ENCODE data around the gene ATP5PO. TPM values are rescaled to one million over a fixed set of nuclear protein-coding genes. Genes with fewer than 3 reads are reported as not detected.
A peak's percentile ranks its signal among the peaks of the same experiment; 100 is the strongest.

The ATP5PO gene
- total and polyA plus RNA-seq, 3 experiments from 2014 or later, result 183 to 316 (median 194) TPM

- no peak overlapping the region for H3K4me3 Mint-ChIP-seq
- H3K27ac Mint-ChIP-seq, result no peak overlapping the region
- H3K27me3 Mint-ChIP-seq, result peaks cover 2 to 16% of the 10 kb centered on the region in 2 donors
- DNase-seq, result no peak
- Histone ChIP-seq H3K4me3 (ENCODE audit: low read length) (no peak overlapping the region), H3K4me1 (ENCODE audit: insufficient read depth, low read length) (no peaks in the 10 kb centered on the region), H3K36me3 (ENCODE audit: insufficient read depth, low read length) (no peaks in the 10 kb centered on the region), H3K9me3 (ENCODE audit: low read length) (no peaks in the 10 kb centered on the region), H3K27ac (ENCODE audit: low read depth, low read length) (no peak overlapping the region), H3K27me3 (ENCODE audit: insufficient read depth, low read length, poor library complexity, severe bottlenecking) (no peaks in the 10 kb centered on the region)
- CTCF ChIA-PET, result no interaction called here
- no peaks in the 10 kb centered on the region for H3K9me3 Mint-ChIP-seq
- no peaks in the 10 kb centered on the region for H3K36me3 Mint-ChIP-seq
- POLR2A ChIA-PET, result no interaction called here
- H3K4me1 Mint-ChIP-seq, result no peaks in the 10 kb centered on the region
Observed at GRCh38 chr21:33885172-33885514, 30.5 kb downstream of the ATP5PO start.

GRCh38 chr21:33884376-33885171 is 31.0 kb downstream of the ATP5PO start:
- no peak overlapping the region for H3K27ac Mint-ChIP-seq
- H3K36me3 Mint-ChIP-seq, result no peaks in the 10 kb centered on the region
- no peaks in the 10 kb centered on the region for H3K4me1 Mint-ChIP-seq
- POLR2A ChIA-PET, result no interaction called here
- no peak for DNase-seq
- no peaks in the 10 kb centered on the region for H3K27me3 ChIP-seq (ENCODE audit: insufficient read depth, low read length, poor library complexity, severe bottlenecking)
- no peaks in the 10 kb centered on the region for H3K9me3 ChIP-seq (ENCODE audit: low read length)
- H3K4me1 ChIP-seq (ENCODE audit: insufficient read depth, low read length), result no peaks in the 10 kb centered on the region
- CTCF ChIA-PET, result no interaction called here
- no peaks in the 10 kb centered on the region for H3K36me3 ChIP-seq (ENCODE audit: insufficient read depth, low read length)
- H3K27ac ChIP-seq (ENCODE audit: low read depth, low read length), result no peak overlapping the region
- H3K4me3 Mint-ChIP-seq, result no peak overlapping the region
- no peaks in the 10 kb centered on the region for H3K9me3 Mint-ChIP-seq
- H3K27me3 Mint-ChIP-seq, result peaks cover 2 to 19% of the 10 kb centered on the region in 2 donors
- H3K4me3 ChIP-seq (ENCODE audit: low read length), result no peak overlapping the region

- DNase-seq, result no peak
- Mint-ChIP-seq H3K4me1 (no peaks in the 10 kb centered on the region), H3K4me3 (no peak overlapping the region), H3K36me3 (no peaks in the 10 kb centered on the region), H3K9me3 (no peaks in the 10 kb centered on the region), H3K27ac (peak overlapping the region in 1 of 8 donors; percentile 54), H3K27me3 (peaks cover 2 to 19% of the 10 kb centered on the region in 2 donors)
- no peaks in the 10 kb centered on the region for H3K4me1 ChIP-seq (ENCODE audit: insufficient read depth, low read length)
- H3K4me3 ChIP-seq (ENCODE audit: low read length), result no peak overlapping the region
- H3K36me3 ChIP-seq (ENCODE audit: insufficient read depth, low read length), result no peaks in the 10 kb centered on the region
- ChIA-PET POLR2A (no interaction called here), CTCF (no interaction called here)
- H3K27ac ChIP-seq (ENCODE audit: low read depth, low read length), result no peak overlapping the region
- no peaks in the 10 kb centered on the region for H3K27me3 ChIP-seq (ENCODE audit: insufficient read depth, low read length, poor library complexity, severe bottlenecking)
- no peaks in the 10 kb centered on the region for H3K9me3 ChIP-seq (ENCODE audit: low read length)
Observed at GRCh38 chr21:33883118-33883517, 32.5 kb downstream of the ATP5PO start.

- Mint-ChIP-seq H3K9me3 (no peaks in the 10 kb centered on the region), H3K4me3 (no peak overlapping the region), H3K36me3 (no peaks in the 10 kb centered on the region), H3K27me3 (peaks cover 2 to 19% of the 10 kb centered on the region in 2 donors), H3K4me1 (no peaks in the 10 kb centered on the region), H3K27ac (no peak overlapping the region)
- no peaks in the 10 kb centered on the region for H3K4me1 ChIP-seq (ENCODE audit: insufficient read depth, low read length)
- no peaks in the 10 kb centered on the region for H3K27me3 ChIP-seq (ENCODE audit: insufficient read depth, low read length, poor library complexity, severe bottlenecking)
- H3K27ac ChIP-seq (ENCODE audit: low read depth, low read length), result no peak overlapping the region
- ChIA-PET CTCF (no interaction called here), POLR2A (no interaction called here)
- H3K4me3 ChIP-seq (ENCODE audit: low read length), result no peak overlapping the region
- H3K9me3 ChIP-seq (ENCODE audit: low read length), result no peaks in the 10 kb centered on the region
- DNase-seq, result no peak
- H3K36me3 ChIP-seq (ENCODE audit: insufficient read depth, low read length), result no peaks in the 10 kb centered on the region
Observed at GRCh38 chr21:33881689-33882440, 33.7 kb downstream of the ATP5PO start.

GRCh38 chr21:33880626-33881025 is 35.0 kb downstream of the ATP5PO start:
- Mint-ChIP-seq H3K36me3 (no peaks in the 10 kb centered on the region), H3K4me1 (no peaks in the 10 kb centered on the region)

GRCh38 chr21:33878824-33879223 is 36.8 kb downstream of the ATP5PO start:
- Mint-ChIP-seq H3K27ac (no peak overlapping the region), H3K36me3 (no peaks in the 10 kb centered on the region), H3K4me3 (no peak overlapping the region), H3K9me3 (no peaks in the 10 kb centered on the region), H3K27me3 (peaks cover 2 to 6% of the 10 kb centered on the region in 2 donors), H3K4me1 (no peaks in the 10 kb centered on the region)
- ChIA-PET CTCF (no interaction called here), POLR2A (no interaction called here)
- DNase-seq, result no peak
- no peak overlapping the region for H3K27ac ChIP-seq (ENCODE audit: low read depth, low read length)
- H3K4me3 ChIP-seq (ENCODE audit: low read length), result no peak overlapping the region
- H3K9me3 ChIP-seq (ENCODE audit: low read length), result no peaks in the 10 kb centered on the region
- no peaks in the 10 kb centered on the region for H3K27me3 ChIP-seq (ENCODE audit: insufficient read depth, low read length, poor library complexity, severe bottlenecking)
- no peaks in the 10 kb centered on the region for H3K36me3 ChIP-seq (ENCODE audit: insufficient read depth, low read length)
- H3K4me1 ChIP-seq (ENCODE audit: insufficient read depth, low read length), result no peaks in the 10 kb centered on the region

More at GRCh38 chr21:33880626-33881025, 35.0 kb downstream of the ATP5PO start:
- no peak overlapping the region for H3K4me3 ChIP-seq (ENCODE audit: low read length)
- H3K4me1 ChIP-seq (ENCODE audit: insufficient read depth, low read length), result no peaks in the 10 kb centered on the region
- Mint-ChIP-seq H3K4me3 (no peak overlapping the region), H3K27me3 (peaks cover 2 to 21% of the 10 kb centered on the region in 2 donors), H3K9me3 (no peaks in the 10 kb centered on the region), H3K27ac (no peak overlapping the region)
- CTCF ChIA-PET, result no interaction called here
- no peaks in the 10 kb centered on the region for H3K36me3 ChIP-seq (ENCODE audit: insufficient read depth, low read length)
- no peaks in the 10 kb centered on the region for H3K9me3 ChIP-seq (ENCODE audit: low read length)
- DNase-seq, result no peak
- no peaks in the 10 kb centered on the region for H3K27me3 ChIP-seq (ENCODE audit: insufficient read depth, low read length, poor library complexity, severe bottlenecking)
- no peak overlapping the region for H3K27ac ChIP-seq (ENCODE audit: low read depth, low read length)
- POLR2A ChIA-PET, result no interaction called here

- Mint-ChIP-seq H3K4me1 (no peaks in the 10 kb centered on the region), H3K27me3 (peaks cover 2 to 6% of the 10 kb centered on the region in 2 donors), H3K9me3 (no peaks in the 10 kb centered on the region), H3K36me3 (no peaks in the 10 kb centered on the region), H3K27ac (no peak overlapping the region), H3K4me3 (no peak overlapping the region)
- Histone ChIP-seq H3K27ac (ENCODE audit: low read depth, low read length) (no peak overlapping the region), H3K9me3 (ENCODE audit: low read length) (no peaks in the 10 kb centered on the region), H3K4me1 (ENCODE audit: insufficient read depth, low read length) (no peaks in the 10 kb centered on the region), H3K4me3 (ENCODE audit: low read length) (no peak overlapping the region), H3K27me3 (ENCODE audit: insufficient read depth, low read length, poor library complexity, severe bottlenecking) (no peaks in the 10 kb centered on the region), H3K36me3 (ENCODE audit: insufficient read depth, low read length) (no peaks in the 10 kb centered on the region)
- DNase-seq, result no peak
- CTCF ChIA-PET, result no interaction called here
- POLR2A ChIA-PET, result no interaction called here
Observed at GRCh38 chr21:33875026-33875695, 40.4 kb downstream of the ATP5PO start.

- no peaks in the 10 kb centered on the region for H3K27me3 ChIP-seq (ENCODE audit: insufficient read depth, low read length, poor library complexity, severe bottlenecking)
- Mint-ChIP-seq H3K27ac (no peak overlapping the region), H3K9me3 (no peaks in the 10 kb centered on the region), H3K27me3 (peaks cover 2 to 3% of the 10 kb centered on the region in 2 donors), H3K36me3 (no peaks in the 10 kb centered on the region), H3K4me1 (no peaks in the 10 kb centered on the region), H3K4me3 (no peak overlapping the region)
- no peak overlapping the region for H3K4me3 ChIP-seq (ENCODE audit: low read length)
- no peak for DNase-seq
- ChIA-PET CTCF (no interaction called here), POLR2A (no interaction called here)
- H3K9me3 ChIP-seq (ENCODE audit: low read length), result no peaks in the 10 kb centered on the region
- no peak overlapping the region for H3K27ac ChIP-seq (ENCODE audit: low read depth, low read length)
- no peaks in the 10 kb centered on the region for H3K36me3 ChIP-seq (ENCODE audit: insufficient read depth, low read length)
- H3K4me1 ChIP-seq (ENCODE audit: insufficient read depth, low read length), result no peaks in the 10 kb centered on the region
Observed at GRCh38 chr21:33874161-33874560, 41.4 kb downstream of the ATP5PO start.
